Subcutaneous adipose tissue (tissue), 4 donors: ENCODE measurements around the gene ERCC8. TPM values are rescaled to one million over a fixed set of nuclear protein-coding genes. Genes with fewer than 3 reads are reported as not detected.

Source experiments
- CTCF ChIP-seq: fragments of 450-650 bp; IDR thresholded peaks from one replicate; pipeline ENCODE4 v1.5.1; 2016; ENCODE audit warnings: low read depth, mild to moderate bottlenecking, control low read depth, antibody characterized with exemption, moderate library complexity
- total RNA-seq, 4 donors: library from RNA; depleted of rRNA; stranded (reverse); fragments of >200 nt; gene quantifications; one replicate each; pipeline ENCODE4 v1.1.0, GENCODE V29; 2016

ERCC8 gene
- total RNA-seq, 4 donors from 2014 or later: 11.3 to 19.4 (median 18.5) TPM

- no peak for TF ChIP-seq CTCF
Observed at GRCh38 chr5:60852317-60852716, 92.6 kb downstream of the ERCC8 start.

GRCh38 chr5:60851626-60852025 lies 93.2 kb downstream of the ERCC8 start:
- TF ChIP-seq CTCF: no peak

GRCh38 chr5:60846298-60846697 lies 98.6 kb downstream of the ERCC8 start:
- TF ChIP-seq CTCF: no peak

GRCh38 chr5:60843936-60844905 lies 100.6 kb downstream of the ERCC8 start, which contains the start of gene ELOVL7:
ELOVL7 (minus strand) TSS chr5:60844269; CDS start chr5:60787397, 56,872 bp downstream.
- TF ChIP-seq CTCF: no peak

- TF ChIP-seq CTCF: no peak
Observed at GRCh38 chr5:60843386-60843935, 101.4 kb downstream of the ERCC8 start.

GRCh38 chr5:60842871-60843385 lies 101.9 kb downstream of the ERCC8 start:
- TF ChIP-seq CTCF: no peak

- TF ChIP-seq CTCF: no peak
Observed at GRCh38 chr5:60841361-60841760, 103.5 kb downstream of the ERCC8 start.
